PC-3 (cell line): ENCODE data around the gene DACT1.

Source experiments
- EZH2 ChIP-seq: fragments of 300-600 bp; sonication (generic); IDR thresholded peaks from one replicate; pipeline ENCODE4 v1.6.1; 2017; ENCODE audit warnings: antibody characterized with exemption, mild to moderate bottlenecking, low read length; ENCODE audit not compliant: unreplicated experiment
- TF ChIP-seq, protein P1 (sequence below): fragments of 300-600 bp; sonication (generic); conservative IDR thresholded peaks from 2 replicates; pipeline ENCODE4 v1.5.1; 2017; ENCODE audit warnings: antibody characterized with exemption, low read depth, mild to moderate bottlenecking, low read length

DNA sequence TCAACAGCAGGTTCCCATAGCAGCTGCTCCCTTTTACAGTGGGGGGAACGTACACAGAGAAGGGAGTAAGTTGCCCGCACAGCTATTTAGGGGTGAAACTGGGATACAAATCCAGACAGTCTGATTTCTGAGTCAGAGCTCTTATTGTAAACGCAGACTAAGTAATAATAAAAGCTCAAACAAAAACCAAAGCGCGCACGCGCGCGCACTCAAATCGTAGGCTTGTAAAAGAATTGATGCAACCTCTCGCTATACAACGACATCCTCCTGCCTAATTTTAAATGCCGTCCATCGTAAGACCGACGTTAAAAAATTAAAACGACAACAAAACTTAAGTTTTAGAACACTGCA lies 747 bp upstream of the DACT1 start:
- TF ChIP-seq, protein P1, sequence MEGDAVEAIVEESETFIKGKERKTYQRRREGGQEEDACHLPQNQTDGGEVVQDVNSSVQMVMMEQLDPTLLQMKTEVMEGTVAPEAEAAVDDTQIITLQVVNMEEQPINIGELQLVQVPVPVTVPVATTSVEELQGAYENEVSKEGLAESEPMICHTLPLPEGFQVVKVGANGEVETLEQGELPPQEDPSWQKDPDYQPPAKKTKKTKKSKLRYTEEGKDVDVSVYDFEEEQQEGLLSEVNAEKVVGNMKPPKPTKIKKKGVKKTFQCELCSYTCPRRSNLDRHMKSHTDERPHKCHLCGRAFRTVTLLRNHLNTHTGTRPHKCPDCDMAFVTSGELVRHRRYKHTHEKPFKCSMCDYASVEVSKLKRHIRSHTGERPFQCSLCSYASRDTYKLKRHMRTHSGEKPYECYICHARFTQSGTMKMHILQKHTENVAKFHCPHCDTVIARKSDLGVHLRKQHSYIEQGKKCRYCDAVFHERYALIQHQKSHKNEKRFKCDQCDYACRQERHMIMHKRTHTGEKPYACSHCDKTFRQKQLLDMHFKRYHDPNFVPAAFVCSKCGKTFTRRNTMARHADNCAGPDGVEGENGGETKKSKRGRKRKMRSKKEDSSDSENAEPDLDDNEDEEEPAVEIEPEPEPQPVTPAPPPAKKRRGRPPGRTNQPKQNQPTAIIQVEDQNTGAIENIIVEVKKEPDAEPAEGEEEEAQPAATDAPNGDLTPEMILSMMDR, result no peak
- TF ChIP-seq EZH2, result no peak
